ENCODE measurements around the gene NEK6.

NEK6 gene

DNA sequence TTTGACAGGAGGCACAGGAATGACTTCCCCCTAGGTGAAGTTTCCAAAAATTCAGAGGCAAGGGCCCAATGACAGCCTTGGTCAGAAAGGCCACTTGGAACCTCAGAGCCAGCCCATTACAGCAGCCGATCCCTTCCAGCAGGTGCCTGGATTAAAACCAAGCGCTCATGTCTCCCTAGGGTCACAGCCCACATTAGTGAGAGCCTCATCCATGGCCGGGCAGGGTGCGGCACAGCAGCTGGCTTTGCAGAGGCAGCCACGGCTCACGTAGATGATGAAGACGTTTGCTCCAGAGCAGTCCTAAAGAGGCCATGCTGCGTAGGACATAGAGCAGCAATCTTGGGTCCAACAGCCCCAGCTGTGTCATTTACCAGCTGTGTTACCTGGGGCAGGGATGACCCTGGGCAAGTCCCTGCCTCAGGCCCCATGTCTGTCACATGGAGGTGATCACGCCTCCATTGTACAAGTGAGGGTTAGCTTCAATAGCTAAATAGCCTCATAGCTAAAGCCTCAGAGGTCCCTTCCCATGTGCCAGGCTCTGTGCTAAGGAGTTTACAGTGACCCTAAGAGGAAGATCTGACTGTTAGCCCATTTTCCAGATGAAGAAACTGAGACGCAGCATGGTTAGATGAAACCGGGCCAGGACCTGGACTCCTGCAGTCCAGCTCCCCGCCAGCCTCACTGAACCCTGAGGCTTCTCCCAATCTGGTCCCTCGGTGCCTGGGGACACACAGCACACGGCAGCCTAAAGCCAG is 39.2 kb downstream of the NEK6 start:
- no peak for DNase-seq (ENCODE audit: low spot score)

DNA sequence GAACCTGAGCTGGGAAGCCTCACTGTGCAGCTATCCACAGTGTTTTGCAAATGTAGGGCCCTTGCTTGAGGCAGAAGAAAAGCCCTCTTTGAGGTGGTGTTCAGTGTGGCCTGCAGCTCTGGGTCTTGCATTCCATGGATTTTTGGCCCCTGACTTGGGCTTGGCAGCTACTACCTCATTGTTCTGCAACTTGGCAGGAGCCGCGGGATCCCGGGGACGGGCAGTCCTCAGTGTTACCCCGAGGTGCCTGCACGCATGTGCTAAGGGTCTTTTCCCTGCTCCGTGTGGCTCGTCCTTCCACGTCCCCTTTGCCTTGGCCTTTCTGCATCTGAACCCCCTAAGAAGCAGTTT is 39.8 kb downstream of the NEK6 start:
- DNase-seq (ENCODE audit: low spot score) = peak; percentile 59

DNA sequence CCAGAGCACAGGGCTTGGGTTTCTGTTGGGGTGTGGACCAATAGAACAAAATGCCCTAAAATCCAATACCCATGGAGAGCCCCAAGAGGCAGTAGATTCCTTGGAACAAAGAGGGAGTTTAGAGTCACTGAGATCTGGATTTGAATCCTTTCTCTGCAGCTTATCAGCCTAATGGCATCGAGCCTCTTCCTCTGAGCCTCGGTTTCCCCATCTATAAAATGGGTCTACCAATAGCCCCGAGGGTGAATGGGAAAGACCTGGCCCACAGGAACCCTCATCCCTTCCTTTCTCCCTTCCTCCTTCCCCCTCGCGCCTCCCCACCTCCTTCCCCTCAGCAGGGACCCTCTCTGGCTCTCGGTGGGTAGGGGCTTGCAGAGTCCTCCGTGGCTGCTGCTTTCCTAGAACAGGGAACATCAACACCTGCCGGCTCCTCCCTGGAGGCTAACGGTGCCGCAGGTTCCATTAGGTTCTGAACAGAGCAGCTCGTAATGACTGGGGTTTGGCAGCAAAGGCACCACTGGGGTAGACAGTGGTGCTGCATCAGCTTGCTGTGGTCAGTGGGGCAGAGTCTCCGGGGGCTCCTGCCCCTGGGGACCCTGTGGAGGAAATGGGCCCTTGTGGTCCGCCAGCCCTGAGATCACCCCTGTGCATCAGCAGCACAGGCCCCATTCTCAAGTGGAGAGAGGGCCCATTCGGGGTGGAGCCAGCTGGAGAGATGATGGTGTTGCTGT is 40.3 kb downstream of the NEK6 start:
- no peak for DNase-seq (ENCODE audit: low spot score)

- no peak for DNase-seq (ENCODE audit: low spot score)
Observed at GRCh38 chr9:124298646-124299235, 41.0 kb downstream of the NEK6 start.

GRCh38 chr9:124299515-124300090 is 41.9 kb downstream of the NEK6 start:
- DNase-seq (ENCODE audit: low spot score) = no peak

GRCh38 chr9:124300312-124300711 is 42.6 kb downstream of the NEK6 start:
- DNase-seq (ENCODE audit: low spot score) = no peak

GRCh38 chr9:124302921-124303320 is 45.2 kb downstream of the NEK6 start:
- no peak for DNase-seq (ENCODE audit: low spot score)

- DNase-seq (ENCODE audit: low spot score) = no peak
Observed at GRCh38 chr9:124303762-124304161, 46.0 kb downstream of the NEK6 start.

DNA sequence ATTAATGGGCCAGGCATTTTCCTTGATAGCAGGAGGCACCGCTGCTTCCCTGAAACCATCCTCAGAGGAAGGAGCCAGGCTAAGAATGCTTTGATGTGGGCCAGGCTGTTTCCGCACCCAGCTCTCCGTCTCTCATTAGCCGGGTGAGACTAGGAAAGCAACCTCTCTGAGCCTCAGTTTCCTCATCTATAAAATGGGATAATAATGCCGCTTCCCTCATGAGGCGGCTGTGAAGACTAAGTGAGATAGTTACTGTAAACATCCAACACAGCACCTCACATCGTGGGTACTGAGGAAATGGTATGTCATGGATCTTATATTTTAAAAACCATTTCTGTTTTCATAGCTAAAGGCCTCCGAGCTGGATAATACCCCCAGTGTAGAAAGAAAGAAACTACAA is 46.5 kb downstream of the NEK6 start:
- DNase-seq (ENCODE audit: low spot score) = no peak

DNA sequence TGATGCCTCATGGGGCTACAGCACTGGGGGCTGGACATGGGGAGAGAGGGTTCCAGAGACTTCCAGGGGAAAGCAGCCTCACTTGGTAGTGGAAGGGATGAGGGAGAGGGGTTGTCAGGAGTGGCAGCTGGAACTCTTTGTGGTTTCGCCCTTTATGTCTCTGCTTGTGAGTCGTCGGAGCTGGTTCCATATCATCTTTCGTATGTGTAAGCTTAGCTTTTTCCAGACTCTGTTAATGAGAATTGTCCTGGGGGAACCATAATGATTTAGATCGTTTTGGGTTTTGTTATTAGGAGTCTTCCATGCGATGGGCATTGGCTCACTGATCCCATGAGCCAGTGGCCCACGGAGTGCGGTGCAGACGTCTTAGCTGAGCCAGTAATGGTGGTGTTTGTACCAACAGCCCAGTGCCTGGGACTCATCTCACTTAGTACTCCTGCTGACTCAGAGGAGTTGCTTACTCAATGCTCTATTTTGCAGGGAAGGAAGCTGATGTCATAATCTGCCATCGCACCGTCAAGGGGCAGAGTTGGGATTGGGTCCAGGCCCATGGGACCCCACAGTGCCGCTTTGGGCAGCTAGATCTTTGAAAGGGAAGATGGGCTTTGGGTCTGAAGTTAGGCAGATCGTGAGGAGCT is 48.5 kb downstream of the NEK6 start:
- no peak for DNase-seq (ENCODE audit: low spot score)

GRCh38 chr9:124307379-124308030 is 49.8 kb downstream of the NEK6 start:
- no peak for DNase-seq (ENCODE audit: low spot score)

DNA sequence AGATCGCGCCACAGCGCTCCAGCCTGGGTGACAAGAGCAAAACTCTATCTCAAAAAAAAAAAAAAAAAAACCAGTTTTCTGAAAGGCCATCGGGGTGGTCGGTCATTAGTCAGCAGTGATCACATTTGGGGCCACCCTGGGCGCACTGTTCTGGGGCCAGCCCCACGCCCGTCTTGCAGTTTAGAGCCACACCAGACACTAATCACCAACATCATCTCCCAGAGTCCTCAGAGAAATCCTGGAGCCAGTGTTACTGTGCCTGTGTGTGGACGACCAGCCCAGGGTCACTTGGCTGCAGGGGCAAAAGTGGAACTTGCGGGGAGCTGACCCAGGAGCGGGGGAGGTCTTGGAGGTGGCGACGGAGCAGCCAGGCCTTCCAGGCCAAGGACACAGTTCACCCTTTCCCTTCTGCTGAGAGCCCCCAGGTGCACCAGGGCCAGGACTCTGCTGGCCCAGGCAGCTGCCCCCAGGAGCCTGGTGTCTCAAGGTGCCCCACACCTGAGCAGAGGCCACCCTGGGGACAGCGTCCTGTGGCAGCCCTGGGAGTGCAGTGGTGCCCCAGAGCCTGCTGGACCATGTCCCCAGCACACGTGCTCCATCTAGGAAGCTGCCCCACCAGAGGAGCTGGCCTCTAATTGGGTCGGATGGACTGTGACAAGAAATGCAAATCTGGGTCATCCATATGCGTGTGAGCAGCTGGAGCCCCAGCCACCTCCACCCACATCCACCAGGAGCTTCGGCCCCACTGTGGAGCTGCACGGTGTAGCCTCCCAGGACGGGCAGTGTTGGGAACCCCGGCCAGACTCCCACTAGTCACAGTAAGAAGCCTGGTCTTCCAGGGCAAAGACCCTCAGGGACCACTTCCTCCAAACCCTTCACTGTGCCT is 51.1 kb downstream of the NEK6 start:
- DNase-seq (ENCODE audit: low spot score) = no peak

DNA sequence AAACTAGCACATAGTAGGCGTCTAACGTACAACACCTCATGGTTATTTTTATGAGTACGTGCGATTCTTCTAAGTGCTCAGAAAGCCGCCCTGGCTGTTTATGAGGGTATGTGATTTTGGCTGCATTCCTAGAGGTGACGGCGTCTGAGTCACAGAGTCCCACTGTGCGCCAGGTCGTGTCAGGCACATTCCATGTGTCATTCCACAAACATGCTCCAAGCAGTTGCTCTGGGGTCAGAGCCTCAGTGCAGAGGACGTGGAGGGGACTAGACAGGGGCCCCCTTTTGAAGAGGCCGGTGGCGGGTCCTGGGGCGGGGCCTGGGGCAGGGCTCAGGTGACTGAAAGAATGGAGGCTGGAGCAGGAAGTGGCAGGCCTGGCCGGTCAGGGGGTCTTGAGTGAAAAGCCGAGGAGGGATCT is 51.9 kb downstream of the NEK6 start:
- DNase-seq (ENCODE audit: low spot score) = no peak

GRCh38 chr9:124311283-124311682 is 53.5 kb downstream of the NEK6 start:
- DNase-seq (ENCODE audit: low spot score) = no peak

GRCh38 chr9:124312290-124313265 is 54.8 kb downstream of the NEK6 start:
- DNase-seq (ENCODE audit: low spot score) = peak; percentile 43

DNA sequence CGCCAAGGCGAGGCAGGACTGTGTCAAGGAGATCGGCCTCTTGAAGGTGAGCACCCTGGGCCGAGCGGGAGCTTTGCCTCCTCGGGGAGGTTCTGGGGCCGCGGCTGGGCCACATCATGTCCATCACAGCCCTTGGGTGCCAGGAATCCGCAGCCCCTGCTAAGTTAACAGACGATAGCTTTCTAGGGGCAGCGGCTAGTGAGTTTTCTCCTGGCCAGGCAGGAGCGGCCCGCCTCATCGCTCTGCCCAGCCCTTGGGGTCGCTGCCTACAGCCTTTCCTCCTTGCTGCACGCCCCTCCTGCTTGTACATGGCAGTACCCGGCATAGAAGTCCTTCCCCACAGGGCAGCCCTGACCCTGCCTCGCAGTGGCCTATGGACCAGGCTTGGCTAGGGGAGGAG is 56.2 kb downstream of the NEK6 start:
- no peak for DNase-seq (ENCODE audit: low spot score)

GRCh38 chr9:124315882-124316281 is 58.1 kb downstream of the NEK6 start:
- DNase-seq (ENCODE audit: low spot score) = no peak

DNA sequence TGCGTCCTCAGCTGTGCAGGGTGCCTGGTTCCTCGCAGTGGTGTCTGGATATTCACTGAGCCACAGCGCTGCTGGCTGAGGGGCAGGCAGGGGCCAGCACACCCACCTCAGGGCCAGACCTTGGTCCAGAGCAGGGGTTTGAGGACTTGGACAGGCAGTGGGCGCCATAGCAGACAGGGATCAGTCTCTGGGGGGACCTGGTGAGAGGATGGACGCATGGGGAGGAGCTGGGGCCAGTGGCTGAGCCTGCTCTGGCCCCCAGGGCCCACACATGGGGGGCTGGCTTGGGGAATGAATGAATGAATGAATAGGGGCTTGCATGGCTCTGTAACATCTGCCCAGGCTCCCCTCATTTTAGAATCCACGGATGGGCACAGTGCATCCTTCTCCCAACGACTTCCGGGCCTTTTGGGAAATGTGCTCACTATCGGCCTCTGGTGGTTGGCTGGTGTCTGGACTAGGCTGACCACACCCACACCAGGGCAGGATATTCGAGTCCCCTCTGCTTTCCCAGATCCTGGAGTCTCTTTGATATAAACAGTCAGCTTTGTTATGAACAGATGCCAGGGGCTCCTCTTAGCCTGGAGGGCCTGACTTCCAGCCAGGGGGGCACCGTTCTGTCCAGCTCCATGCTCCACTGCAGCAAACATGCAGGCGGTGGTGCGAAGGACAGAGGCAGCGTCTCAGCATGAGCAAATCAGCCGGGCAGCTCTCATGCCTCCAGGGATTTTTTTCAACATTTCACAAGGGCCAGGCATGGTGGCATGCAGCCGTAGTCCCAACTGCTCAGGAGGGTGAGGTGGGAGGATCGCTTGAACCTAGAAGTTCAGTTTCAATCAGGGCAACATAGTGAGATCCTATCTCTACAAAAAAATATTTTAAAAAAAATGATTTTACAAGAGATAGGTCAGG is 62.6 kb downstream of the NEK6 start:
- DNase-seq (ENCODE audit: low spot score) = peak; percentile 46

DNA sequence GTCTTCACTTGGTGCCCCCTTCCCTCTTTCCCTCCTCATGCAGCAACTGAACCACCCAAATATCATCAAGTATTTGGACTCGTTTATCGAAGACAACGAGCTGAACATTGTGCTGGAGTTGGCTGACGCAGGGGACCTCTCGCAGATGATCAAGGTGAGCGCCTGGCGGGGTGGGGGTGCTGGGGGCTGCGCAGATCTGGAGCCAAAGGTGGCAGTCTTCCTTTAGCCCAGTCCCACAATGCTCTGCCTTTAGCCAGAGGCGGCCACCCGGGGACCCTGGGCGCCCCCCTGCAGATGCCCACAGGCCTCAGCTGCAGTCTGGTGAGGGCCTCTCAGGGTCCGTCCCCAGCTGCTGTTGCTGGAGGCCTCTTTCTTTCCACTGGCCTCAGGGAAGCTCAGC is 63.7 kb downstream of the NEK6 start:
- no peak for DNase-seq (ENCODE audit: low spot score)

All from globus pallidus (tissue), 1 donor.